Bone marrow (tissue), 2 donors: ENCODE measurements around the gene ARPC1A.
A peak's percentile ranks its signal among the peaks of the same experiment; 100 is the strongest.
"Not testable (repeated sequence)": the region's sequence is repeated elsewhere in the genome, so short reads cannot be mapped to it uniquely, and the experiment has no call there.

Source experiments
- DNase-seq, 2 donors: peaks; one replicate each; lab custom pipeline; 2025; lab: John Stamatoyannopoulos, UW

ARPC1A gene

GRCh38 chr7:99325592-99326407 is at the start of gene ARPC1A:
TSS of gene ARPC1A (plus strand) at chr7:99325898. CDS start at chr7:99333354, 7,456 bp downstream.
- DNase-seq, result peak; percentile 77 to 87

DNA sequence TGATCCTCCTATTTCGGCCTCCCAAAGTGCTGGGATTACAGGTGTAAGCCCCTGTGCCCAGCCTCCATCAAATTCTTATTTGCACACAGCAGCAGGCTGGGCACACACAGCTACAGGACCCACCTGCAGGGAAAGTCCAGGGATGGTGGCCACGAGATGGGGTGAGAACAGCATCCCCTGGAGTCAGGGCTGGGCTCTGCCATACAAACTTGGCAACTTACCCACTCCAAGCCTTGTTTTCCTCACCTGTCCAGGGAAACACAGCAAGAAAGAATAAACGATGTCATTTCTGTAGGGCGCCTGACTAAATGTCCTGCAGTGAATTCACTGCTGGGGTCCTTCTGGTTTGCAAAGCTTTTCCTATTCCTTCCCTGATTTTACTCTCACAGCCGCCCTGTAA is 47.5 kb upstream of the ARPC1A start:
- no peak for DNase-seq

DNA sequence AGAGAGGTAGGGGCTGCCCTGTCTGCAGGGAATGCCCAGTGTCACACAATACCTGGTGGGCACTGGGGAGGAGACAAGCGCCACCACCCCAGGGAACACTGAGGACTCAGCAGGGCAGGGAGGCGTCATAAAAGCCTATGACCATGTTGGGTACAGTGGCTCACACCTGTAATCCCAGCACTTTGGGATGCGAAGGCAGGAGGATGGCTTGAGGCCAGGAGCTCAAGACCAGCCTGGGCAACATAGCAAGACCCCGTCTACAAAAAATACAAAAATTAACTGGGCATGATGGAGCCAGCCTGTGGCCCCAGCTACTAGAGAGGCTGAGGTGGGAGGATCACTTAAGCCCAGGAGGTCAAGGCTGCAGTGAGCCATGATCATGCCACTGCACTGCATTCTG is 41.5 kb upstream of the ARPC1A start:
- not testable (repeated sequence) for DNase-seq

DNA sequence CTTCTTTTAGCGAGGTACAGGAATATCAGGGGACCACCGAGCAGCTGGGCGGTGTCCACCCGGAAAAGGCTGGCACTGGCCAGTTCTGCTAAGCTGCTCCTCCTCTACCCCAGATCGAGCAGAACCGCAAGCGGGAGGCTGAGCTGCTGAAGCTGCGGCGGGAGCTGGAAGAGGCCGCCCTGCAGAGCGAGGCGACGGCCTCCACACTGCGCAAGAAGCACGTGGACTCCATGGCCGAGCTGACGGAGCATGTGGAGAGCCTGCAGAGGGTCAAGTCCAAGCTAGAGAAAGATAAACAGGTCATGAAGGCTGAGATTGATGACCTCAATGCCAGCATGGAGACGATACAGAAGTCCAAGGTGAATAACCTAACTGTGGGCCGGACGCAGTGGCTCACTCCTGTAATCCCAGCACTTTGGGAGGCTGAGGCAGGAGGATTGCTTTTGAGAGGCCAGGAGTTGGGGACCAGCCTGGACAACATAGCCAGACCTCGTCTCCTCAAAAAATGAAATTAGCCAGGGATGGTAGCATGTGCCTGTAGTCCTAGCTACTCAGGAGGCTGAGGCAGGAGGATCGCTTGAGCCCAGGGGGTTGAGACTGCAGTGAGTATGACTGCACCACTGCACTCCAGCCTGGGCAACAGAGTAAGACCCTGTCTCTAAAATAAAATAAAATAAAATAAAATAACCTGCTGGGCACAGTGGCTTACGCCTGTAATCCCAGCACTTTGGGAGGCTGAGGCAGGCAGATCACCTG is 37.7 kb upstream of the ARPC1A start:
- DNase-seq, result no peak

GRCh38 chr7:99289185-99289584 is 36.5 kb upstream of the ARPC1A start:
- no peak for DNase-seq

DNA sequence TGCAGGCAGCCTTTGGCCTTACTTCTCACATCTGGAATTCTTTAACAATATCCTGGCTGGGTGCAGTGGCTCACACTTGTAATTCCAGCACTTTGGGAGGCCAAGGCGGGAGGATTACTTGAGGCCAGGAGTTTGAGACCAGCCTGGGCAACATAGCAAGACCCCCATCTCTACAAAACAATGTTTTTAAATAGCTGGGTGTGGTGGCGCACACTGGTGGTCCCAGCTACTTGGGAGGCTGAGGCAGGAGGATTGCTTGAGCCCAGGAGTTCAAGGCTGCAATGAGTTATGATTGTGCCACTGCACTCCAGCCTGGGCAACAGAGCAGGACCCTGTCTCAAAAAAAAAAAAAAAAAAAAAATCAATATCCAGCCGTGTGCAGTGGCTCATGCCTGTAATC is 35.5 kb upstream of the ARPC1A start:
- not testable (repeated sequence) for DNase-seq

- no peak for DNase-seq
These were observed 34.6 kb upstream of the ARPC1A start for GRCh38 chr7:99290980-99291607.

GRCh38 chr7:99292127-99292526 is 33.6 kb upstream of the ARPC1A start:
- no peak for DNase-seq

- DNase-seq, result no peak
These were observed 32.5 kb upstream of the ARPC1A start for GRCh38 chr7:99293167-99293566.

DNA sequence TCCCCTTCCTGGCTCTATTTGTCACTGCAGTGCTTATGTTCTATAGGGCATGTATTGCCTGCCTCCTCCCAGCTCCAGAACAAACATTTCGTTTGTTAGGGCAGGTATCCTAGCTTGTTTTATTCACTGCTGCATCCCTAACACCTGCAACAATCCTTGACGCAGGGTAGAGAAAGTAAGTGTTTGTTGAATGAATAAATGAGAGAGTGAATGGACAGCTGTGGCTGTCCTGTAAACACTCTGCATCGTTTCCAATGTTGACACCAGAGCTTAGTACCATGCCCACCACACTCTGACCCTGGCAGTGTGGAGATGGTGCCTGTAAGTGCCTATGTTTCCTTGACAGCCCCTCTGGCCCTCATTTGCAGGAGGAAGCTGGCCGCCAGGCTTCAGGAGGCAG is 32.0 kb upstream of the ARPC1A start:
- no peak for DNase-seq

GRCh38 chr7:99296471-99296870 is 29.2 kb upstream of the ARPC1A start:
- DNase-seq, result no peak

DNA sequence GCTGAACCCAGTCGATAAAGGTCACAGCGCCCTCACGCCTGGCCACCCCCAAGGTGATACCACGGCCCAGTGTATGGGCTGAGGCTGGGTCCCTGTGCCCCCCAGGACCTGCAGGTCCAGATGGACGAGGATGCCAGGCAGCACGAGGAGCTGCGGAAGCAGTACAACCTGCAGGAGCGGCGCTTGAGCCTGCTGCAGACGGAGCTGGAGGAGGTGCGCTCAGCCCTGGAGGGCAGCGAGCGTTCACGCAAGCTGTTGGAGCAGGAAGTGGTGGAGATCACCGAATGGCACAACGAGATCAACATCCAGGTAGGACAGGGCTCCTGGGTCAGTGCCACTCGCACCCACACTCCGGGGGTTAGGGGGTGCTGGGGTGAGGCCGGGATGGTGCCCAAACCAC is 24.2 kb upstream of the ARPC1A start:
- no peak for DNase-seq

- DNase-seq, result no peak
These were observed 20.0 kb upstream of the ARPC1A start for GRCh38 chr7:99305473-99306260.

DNA sequence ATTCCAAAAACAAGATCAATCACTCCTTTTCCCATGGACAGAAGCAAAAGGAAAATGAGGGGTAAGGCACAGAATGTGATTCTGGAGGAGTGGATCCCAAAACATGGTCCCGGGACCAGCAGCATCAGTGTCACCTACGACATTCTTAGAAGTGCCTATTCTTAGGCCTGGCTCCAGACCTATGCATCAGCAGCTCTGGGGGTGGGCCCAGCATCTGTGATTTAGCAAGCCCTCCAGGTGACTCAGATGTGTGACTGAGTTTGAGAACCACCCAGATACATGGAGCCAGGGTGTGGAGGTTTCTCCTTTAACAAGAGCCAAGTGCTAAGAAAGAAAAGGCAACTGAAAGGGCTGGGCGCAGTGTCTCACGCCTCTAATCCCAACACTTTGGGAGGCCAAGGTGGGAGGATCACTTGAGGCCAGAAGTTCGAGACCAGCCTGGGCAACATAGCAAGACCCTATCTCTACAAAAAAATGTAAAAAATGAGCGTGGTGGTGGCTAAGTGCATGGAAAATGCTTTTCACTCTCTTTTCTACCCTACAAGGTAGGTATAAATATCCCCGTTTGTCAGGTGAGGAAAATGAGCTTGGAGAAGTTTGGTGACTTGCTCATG is 17.1 kb upstream of the ARPC1A start:
- DNase-seq, result no peak

DNA sequence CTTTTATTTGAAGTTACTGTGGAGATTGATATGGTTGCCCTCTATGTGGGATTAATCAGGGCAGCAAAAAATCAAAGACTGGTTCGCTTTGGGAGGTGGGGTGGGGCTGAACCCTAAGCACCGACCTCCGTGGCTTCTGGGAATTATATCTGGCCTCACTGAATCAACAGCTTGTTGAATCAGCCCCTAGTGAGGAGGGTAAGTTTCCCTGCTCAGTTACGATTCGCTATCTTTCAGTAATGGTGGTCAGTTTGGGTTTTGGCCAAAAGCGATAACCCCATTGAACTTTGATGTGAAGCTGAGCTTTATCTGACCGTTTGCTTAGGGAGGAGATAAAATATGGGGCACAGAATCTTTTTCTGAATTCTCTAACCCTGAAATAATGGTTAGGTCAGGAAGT is 16.6 kb upstream of the ARPC1A start:
- no peak for DNase-seq

- DNase-seq, result no peak
These were observed 15.7 kb upstream of the ARPC1A start for GRCh38 chr7:99310004-99310403.

- DNase-seq, result no peak
These were observed 14.0 kb upstream of the ARPC1A start for GRCh38 chr7:99311702-99312101.

GRCh38 chr7:99312316-99313203 is 13.1 kb upstream of the ARPC1A start:
- peak; percentile 11 to 47 for DNase-seq

DNA sequence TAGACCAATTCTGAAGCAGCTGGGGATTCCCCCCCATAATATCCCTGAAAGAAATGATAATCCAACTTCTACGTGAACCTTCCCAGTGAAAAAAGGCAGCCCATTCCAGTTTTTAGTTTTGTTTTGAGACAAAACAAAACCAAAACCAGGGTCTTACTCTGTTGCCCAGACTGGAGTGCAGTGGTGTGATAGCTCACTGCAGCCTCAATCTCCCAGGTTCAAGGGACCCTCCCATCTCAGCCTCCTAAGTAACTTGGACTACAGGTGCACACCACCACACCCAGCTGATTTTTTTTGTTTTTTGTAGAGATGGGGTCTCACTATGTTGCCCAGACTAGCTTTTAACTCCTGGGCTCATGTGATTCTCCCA is 12.5 kb upstream of the ARPC1A start:
- peak in 1 of 2 donors; percentile 47 for DNase-seq

DNA sequence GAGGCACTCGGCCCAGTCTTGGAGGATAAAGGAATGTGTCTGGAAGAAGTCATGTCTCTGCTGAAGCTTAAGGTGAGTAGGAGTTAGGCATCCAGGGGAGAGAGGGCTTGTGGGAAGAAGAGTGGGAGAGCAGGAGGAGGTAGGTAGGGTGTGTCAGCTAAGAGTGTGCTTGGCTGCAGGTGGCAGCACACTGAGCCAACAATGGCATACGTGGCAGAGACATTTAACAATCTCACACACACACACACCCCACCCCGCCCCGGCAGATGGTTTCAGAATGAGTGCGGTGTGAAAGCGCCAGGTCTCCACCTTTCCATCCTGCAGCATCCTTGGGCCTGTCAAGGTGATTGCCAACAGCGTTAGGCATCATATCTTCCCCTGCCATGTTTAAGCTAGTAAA is 11.2 kb upstream of the ARPC1A start:
- no peak for DNase-seq

- DNase-seq, result no peak
These were observed 5.3 kb upstream of the ARPC1A start for GRCh38 chr7:99320371-99320770.
